ENCODE results near the gene PDE11A.

GRCh38 chr2:178070824-178071223 lies 1.8 kb downstream of the PDE11A start:
- TF ChIP-seq, protein P1, sequence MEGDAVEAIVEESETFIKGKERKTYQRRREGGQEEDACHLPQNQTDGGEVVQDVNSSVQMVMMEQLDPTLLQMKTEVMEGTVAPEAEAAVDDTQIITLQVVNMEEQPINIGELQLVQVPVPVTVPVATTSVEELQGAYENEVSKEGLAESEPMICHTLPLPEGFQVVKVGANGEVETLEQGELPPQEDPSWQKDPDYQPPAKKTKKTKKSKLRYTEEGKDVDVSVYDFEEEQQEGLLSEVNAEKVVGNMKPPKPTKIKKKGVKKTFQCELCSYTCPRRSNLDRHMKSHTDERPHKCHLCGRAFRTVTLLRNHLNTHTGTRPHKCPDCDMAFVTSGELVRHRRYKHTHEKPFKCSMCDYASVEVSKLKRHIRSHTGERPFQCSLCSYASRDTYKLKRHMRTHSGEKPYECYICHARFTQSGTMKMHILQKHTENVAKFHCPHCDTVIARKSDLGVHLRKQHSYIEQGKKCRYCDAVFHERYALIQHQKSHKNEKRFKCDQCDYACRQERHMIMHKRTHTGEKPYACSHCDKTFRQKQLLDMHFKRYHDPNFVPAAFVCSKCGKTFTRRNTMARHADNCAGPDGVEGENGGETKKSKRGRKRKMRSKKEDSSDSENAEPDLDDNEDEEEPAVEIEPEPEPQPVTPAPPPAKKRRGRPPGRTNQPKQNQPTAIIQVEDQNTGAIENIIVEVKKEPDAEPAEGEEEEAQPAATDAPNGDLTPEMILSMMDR (IDR thresholded peaks at IDR 0.05; ENCODE audit: borderline replicate concordance, extremely low read depth, low read length, poor library complexity, severe bottlenecking): no peak
- no peak for TF ChIP-seq EZH2 (IDR thresholded peaks at IDR 0.05; ENCODE audit: borderline replicate concordance, low read depth, low read length, severe bottlenecking)

Data from DND-41 (cell line).